Neural progenitor cell (in vitro differentiated cells): Measurements from ENCODE around the gene TMEM205. TPM values are rescaled to one million over a fixed set of nuclear protein-coding genes. Genes with fewer than 3 reads are reported as not detected.

Experiments used
- DNase-seq: peaks from one replicate; pipeline ENCODE4 v3.0.0-alpha.2; 2016; ENCODE audit warnings: low spot score
- H2AFZ ChIP-seq: fragments of 200-600 bp; sonication (generic); replicated peaks from 2 replicates; pipeline ENCODE4 v1.6.1; 2016; ENCODE audit warnings: antibody characterized with exemption
- H3F3A ChIP-seq: fragments of 200-600 bp; sonication (generic); 2 replicates; pipeline ENCODE4 v1.6.1; 2016; ENCODE audit warnings: antibody characterized with exemption, low read depth
- H3K27ac ChIP-seq: fragments of 200-600 bp; sonication (generic); 2 replicates; pipeline ENCODE4 v1.5.1; 2016; ENCODE audit warnings: mild to moderate bottlenecking
- H3K27me3 ChIP-seq: fragments of 200-600 bp; sonication (generic); 2 replicates; pipeline ENCODE4 v1.6.1; 2016; ENCODE audit warnings: mild to moderate bottlenecking, moderate library complexity
- H3K36me3 ChIP-seq: fragments of 200-600 bp; sonication (generic); 2 replicates; pipeline ENCODE4 v1.5.1; 2016
- H3K4me1 ChIP-seq: fragments of 200-600 bp; sonication (generic); 2 replicates; pipeline ENCODE4 v1.6.1; 2016; ENCODE audit warnings: mixed run types
- H3K4me2 ChIP-seq: fragments of 200-600 bp; sonication (generic); 2 replicates; pipeline ENCODE4 v1.6.1; 2016
- H3K4me3 ChIP-seq: fragments of 200-600 bp; sonication (generic); 2 replicates; pipeline ENCODE4 v1.5.1; 2016
- H3K79me2 ChIP-seq: fragments of 200-600 bp; sonication (generic); 2 replicates; pipeline ENCODE4 v1.6.1; 2016; ENCODE audit warnings: low read depth
- H3K9ac ChIP-seq: fragments of 200-600 bp; sonication (generic); 2 replicates; pipeline ENCODE4 v1.6.1; 2016
- H3K9me3 ChIP-seq: fragments of 200-600 bp; sonication (generic); 2 replicates; pipeline ENCODE4 v1.5.1; 2016; ENCODE audit warnings: low read depth
- H4K20me1 ChIP-seq: fragments of 200-600 bp; sonication (generic); 2 replicates; pipeline ENCODE4 v1.6.1; 2016; ENCODE audit warnings: low read depth
- H3K27ac Mint-ChIP-seq: 3 replicates; pipeline ENCODE4 v1.8.0; 2021; ENCODE audit warnings: mixed read lengths
- H3K27me3 Mint-ChIP-seq: 2 replicates; pipeline ENCODE4 v1.8.0; 2022; ENCODE audit warnings: low read depth, mild to moderate bottlenecking, inconsistent platforms, moderate library complexity, mixed read lengths; ENCODE audit not compliant: insufficient read depth
- H3K36me3 Mint-ChIP-seq: 3 replicates; pipeline ENCODE4 v1.8.0; 2021; ENCODE audit warnings: mixed read lengths
- H3K4me1 Mint-ChIP-seq: 3 replicates; pipeline ENCODE4 v1.8.0; 2021; ENCODE audit warnings: mixed read lengths
- H3K4me3 Mint-ChIP-seq: 3 replicates; pipeline ENCODE4 v1.8.0; 2021; ENCODE audit warnings: mild to moderate bottlenecking, moderate library complexity, mixed read lengths
- H3K9me3 Mint-ChIP-seq: 3 replicates; pipeline ENCODE4 v1.8.0; 2020; ENCODE audit warnings: mixed read lengths
- CTCF ChIP-seq: fragments of 200-600 bp; sonication (generic); IDR thresholded peaks from 2 replicates; pipeline ENCODE4 v1.5.1; 2017; ENCODE audit warnings: antibody characterized with exemption, mild to moderate bottlenecking
- EZH2 ChIP-seq: fragments of 200-600 bp; sonication (generic); IDR thresholded peaks from 2 replicates; pipeline ENCODE4 v1.6.1; 2017; ENCODE audit warnings: antibody characterized with exemption, mild to moderate bottlenecking, moderate library complexity
- EZH2phosphoT487 ChIP-seq: fragments of 200-600 bp; sonication (generic); IDR thresholded peaks from 2 replicates; pipeline ENCODE4 v1.6.1; 2017; ENCODE audit warnings: antibody characterized with exemption
- total RNA-seq: library from RNA; depleted of rRNA; stranded (reverse); fragments of >200 nt; gene quantifications from 2 replicates; pipeline ENCODE4 v1.2.3, GENCODE V29; 2015; ENCODE audit warnings: low replicate concordance

The TMEM205 gene
- total RNA-seq, 1 donor from 2014 or later: 57.0 TPM

- no peaks in the 10 kb centered on the region for H3K36me3 Mint-ChIP-seq
- peaks cover 5% of the 10 kb centered on the region for H3K27me3 Mint-ChIP-seq
- no peak overlapping the region for H2AFZ ChIP-seq
- H3K4me1 ChIP-seq: no peaks in the 10 kb centered on the region
- no peaks in the 10 kb centered on the region for H3K9me3 ChIP-seq
- H4K20me1 ChIP-seq: no peaks in the 10 kb centered on the region
- no peak overlapping the region for H3K4me3 Mint-ChIP-seq
- H3F3A ChIP-seq: no peaks in the 10 kb centered on the region
- no peaks in the 10 kb centered on the region for H3K27me3 ChIP-seq
- no peak for TF ChIP-seq CTCF
- H3K36me3 ChIP-seq: no peaks in the 10 kb centered on the region
- no peak for DNase-seq
- H3K4me3 ChIP-seq: no peak overlapping the region
- H3K27ac Mint-ChIP-seq: no peak overlapping the region
- no peak overlapping the region for H3K27ac ChIP-seq
- H3K9ac ChIP-seq: no peak overlapping the region
- H3K4me2 ChIP-seq: no peak overlapping the region
- no peaks in the 10 kb centered on the region for H3K79me2 ChIP-seq
- peaks cover 13% of the 10 kb centered on the region for H3K4me1 Mint-ChIP-seq
- H3K9me3 Mint-ChIP-seq: no peaks in the 10 kb centered on the region
These were observed 39.7 kb downstream of the TMEM205 start for GRCh38 chr19:11306337-11306736.

- peaks cover 10% of the 10 kb centered on the region for H3K27me3 Mint-ChIP-seq
These were observed 41.1 kb downstream of the TMEM205 start for GRCh38 chr19:11304936-11305335.

GRCh38 chr19:11300811-11301120 is 45.3 kb downstream of the TMEM205 start:
- H3K4me1 Mint-ChIP-seq: peaks cover 8% of the 10 kb centered on the region
- no peak overlapping the region for H3K4me2 ChIP-seq
- no peak overlapping the region for H3K27ac ChIP-seq
- no peak overlapping the region for H2AFZ ChIP-seq
- H3K9ac ChIP-seq: no peak overlapping the region
- TF ChIP-seq CTCF (no peak), EZH2 (no peak), EZH2phosphoT487 (no peak)
- H3K27me3 Mint-ChIP-seq: peaks cover 12% of the 10 kb centered on the region
- no peak overlapping the region for H3K4me3 ChIP-seq
- H3K9me3 Mint-ChIP-seq: peaks cover 8% of the 10 kb centered on the region
- no peaks in the 10 kb centered on the region for H3K79me2 ChIP-seq
- H4K20me1 ChIP-seq: no peaks in the 10 kb centered on the region
- H3K4me3 Mint-ChIP-seq: no peak overlapping the region
- H3K36me3 ChIP-seq: no peaks in the 10 kb centered on the region
- no peaks in the 10 kb centered on the region for H3K9me3 ChIP-seq
- H3F3A ChIP-seq: peaks cover 11% of the 10 kb centered on the region
- H3K27ac Mint-ChIP-seq: no peak overlapping the region
- no peak for DNase-seq
- no peaks in the 10 kb centered on the region for H3K27me3 ChIP-seq
- H3K4me1 ChIP-seq: no peaks in the 10 kb centered on the region
- H3K36me3 Mint-ChIP-seq: no peaks in the 10 kb centered on the region

More at GRCh38 chr19:11304936-11305335, 41.1 kb downstream of the TMEM205 start:
- H3K4me3 Mint-ChIP-seq: no peak overlapping the region
- H3F3A ChIP-seq: no peaks in the 10 kb centered on the region
- H3K4me1 ChIP-seq: no peaks in the 10 kb centered on the region
- H3K4me3 ChIP-seq: no peak overlapping the region
- H2AFZ ChIP-seq: no peak overlapping the region
- no peaks in the 10 kb centered on the region for H4K20me1 ChIP-seq
- H3K36me3 Mint-ChIP-seq: no peaks in the 10 kb centered on the region
- no peak overlapping the region for H3K27ac Mint-ChIP-seq
- no peak for TF ChIP-seq EZH2
- H3K9me3 Mint-ChIP-seq: peaks cover 6% of the 10 kb centered on the region
- H3K4me2 ChIP-seq: no peak overlapping the region
- H3K9ac ChIP-seq: no peak overlapping the region
- no peaks in the 10 kb centered on the region for H3K79me2 ChIP-seq
- H3K4me1 Mint-ChIP-seq: peaks cover 13% of the 10 kb centered on the region
- no peaks in the 10 kb centered on the region for H3K27me3 ChIP-seq
- no peak overlapping the region for H3K27ac ChIP-seq
- H3K36me3 ChIP-seq: no peaks in the 10 kb centered on the region
- H3K9me3 ChIP-seq: no peaks in the 10 kb centered on the region
- no peak for DNase-seq

GRCh38 chr19:11299946-11300810 is 45.9 kb downstream of the TMEM205 start:
- Histone ChIP-seq H3K9ac (no peak overlapping the region), H4K20me1 (no peaks in the 10 kb centered on the region), H3F3A (peaks cover 11% of the 10 kb centered on the region), H2AFZ (no peak overlapping the region), H3K4me2 (no peak overlapping the region), H3K9me3 (no peaks in the 10 kb centered on the region), H3K4me1 (no peaks in the 10 kb centered on the region), H3K4me3 (no peak overlapping the region), H3K27ac (no peak overlapping the region), H3K36me3 (no peaks in the 10 kb centered on the region), H3K79me2 (no peaks in the 10 kb centered on the region), H3K27me3 (no peaks in the 10 kb centered on the region)
- TF ChIP-seq CTCF (no peak), EZH2phosphoT487 (no peak), EZH2 (no peak)
- DNase-seq: no peak
- Mint-ChIP-seq H3K4me3 (no peak overlapping the region), H3K27me3 (peaks cover 12% of the 10 kb centered on the region), H3K27ac (no peak overlapping the region), H3K9me3 (peaks cover 8% of the 10 kb centered on the region), H3K36me3 (no peaks in the 10 kb centered on the region), H3K4me1 (peaks cover 6% of the 10 kb centered on the region)
